Fibroblast of pulmonary artery (primary cell): ENCODE data around the gene KRTAP10-4.

Experiments used
- DNase-seq: peaks from one replicate; pipeline ENCODE4 v3.0.0-alpha.2; 2010; ENCODE audit warnings: low read depth
- H3K4me3 ChIP-seq: replicated peaks from 2 replicates; pipeline ENCODE4 v1.5.1; 2011; ENCODE audit warnings: low read depth, mild to moderate bottlenecking, control low read depth, low read length, moderate library complexity
- CTCF ChIP-seq: IDR thresholded peaks from 2 replicates; pipeline ENCODE4 v1.5.1; 2011; ENCODE audit warnings: mild to moderate bottlenecking, control low read depth, low read length, inconsistent platforms; ENCODE audit errors: missing control alignments

KRTAP10-4 gene

GRCh38 chr21:44564886-44565598 lies 8.5 kb upstream of the KRTAP10-4 start:
- no peak for DNase-seq
- no peak for TF ChIP-seq CTCF
- H3K4me3 ChIP-seq = no peak overlapping the region

- TF ChIP-seq CTCF = no peak
- no peak overlapping the region for H3K4me3 ChIP-seq
- DNase-seq = no peak
These were observed 7.1 kb upstream of the KRTAP10-4 start for GRCh38 chr21:44566403-44566802.

GRCh38 chr21:44567481-44568171 lies 5.9 kb upstream of the KRTAP10-4 start:
- TF ChIP-seq CTCF = no peak
- H3K4me3 ChIP-seq = no peak overlapping the region
- no peak for DNase-seq

- TF ChIP-seq CTCF = no peak
- no peak overlapping the region for H3K4me3 ChIP-seq
- no peak for DNase-seq
These were observed 5.3 kb upstream of the KRTAP10-4 start for GRCh38 chr21:44568261-44568660.

GRCh38 chr21:44568667-44569556 lies 4.6 kb upstream of the KRTAP10-4 start:
- H3K4me3 ChIP-seq = no peak overlapping the region
- no peak for TF ChIP-seq CTCF
- no peak for DNase-seq

GRCh38 chr21:44569861-44570517 lies 3.5 kb upstream of the KRTAP10-4 start:
- TF ChIP-seq CTCF = no peak
- DNase-seq = no peak
- no peak overlapping the region for H3K4me3 ChIP-seq
